SK-N-SH treated with all-trans-retinoic acid at 6 μM for 48 hours (cell line): ENCODE results near the gene HEMK1.

Source experiments
- TOX ChIP-seq: fragments of 250-450 bp; sonication (Bioruptor Pico); IDR thresholded peaks from 2 replicates; pipeline ENCODE4 v1.8.0; 2021; ENCODE audit warnings: mild to moderate bottlenecking, moderate library complexity, borderline replicate concordance
- ZFP30 ChIP-seq: fragments of 450-650 bp; formaldehyde crosslinking; IDR thresholded peaks from 2 replicates; pipeline ENCODE4 v1.5.0; 2022; ENCODE audit warnings: mild to moderate bottlenecking, moderate library complexity
- TF ChIP-seq, protein P1 (sequence below): fragments of 250-450 bp; sonication (Bioruptor Pico); IDR thresholded peaks from 2 replicates; pipeline ENCODE4 v1.5.0; 2020; ENCODE audit warnings: mild to moderate bottlenecking, moderate library complexity
- TF ChIP-seq, protein P2 (sequence below): fragments of 250-450 bp; sonication (Bioruptor Pico); IDR thresholded peaks from 2 replicates; pipeline ENCODE4 v1.8.0; 2020; ENCODE audit warnings: mild to moderate bottlenecking, moderate library complexity, borderline replicate concordance
- TF ChIP-seq, protein P3 (sequence below): fragments of 250-450 bp; sonication (Bioruptor Pico); IDR thresholded peaks from 2 replicates; pipeline ENCODE4 v1.8.0; 2021; ENCODE audit warnings: low read depth, mild to moderate bottlenecking, moderate library complexity, borderline replicate concordance

DNA sequence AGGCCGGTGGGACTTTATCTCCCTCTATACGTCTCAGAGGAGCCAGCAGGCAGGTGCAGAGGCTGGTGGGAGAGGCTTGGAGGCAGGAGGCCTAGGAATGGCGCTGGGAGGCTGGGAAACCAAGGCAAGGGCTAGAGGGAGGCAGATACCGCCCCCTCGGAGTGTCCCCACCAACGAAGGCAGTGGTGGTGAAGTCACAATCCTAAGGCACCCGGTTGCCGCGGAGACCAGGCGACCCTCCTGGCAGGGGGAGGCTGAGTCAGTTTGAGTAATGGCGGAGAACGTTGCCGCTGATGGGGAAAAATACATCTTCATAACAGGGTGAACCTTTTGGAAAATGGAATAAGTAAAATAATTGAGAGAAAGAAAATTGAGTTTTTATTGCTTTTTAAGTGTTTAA lies 36.0 kb upstream of the HEMK1 start:
- TF ChIP-seq, protein P1, sequence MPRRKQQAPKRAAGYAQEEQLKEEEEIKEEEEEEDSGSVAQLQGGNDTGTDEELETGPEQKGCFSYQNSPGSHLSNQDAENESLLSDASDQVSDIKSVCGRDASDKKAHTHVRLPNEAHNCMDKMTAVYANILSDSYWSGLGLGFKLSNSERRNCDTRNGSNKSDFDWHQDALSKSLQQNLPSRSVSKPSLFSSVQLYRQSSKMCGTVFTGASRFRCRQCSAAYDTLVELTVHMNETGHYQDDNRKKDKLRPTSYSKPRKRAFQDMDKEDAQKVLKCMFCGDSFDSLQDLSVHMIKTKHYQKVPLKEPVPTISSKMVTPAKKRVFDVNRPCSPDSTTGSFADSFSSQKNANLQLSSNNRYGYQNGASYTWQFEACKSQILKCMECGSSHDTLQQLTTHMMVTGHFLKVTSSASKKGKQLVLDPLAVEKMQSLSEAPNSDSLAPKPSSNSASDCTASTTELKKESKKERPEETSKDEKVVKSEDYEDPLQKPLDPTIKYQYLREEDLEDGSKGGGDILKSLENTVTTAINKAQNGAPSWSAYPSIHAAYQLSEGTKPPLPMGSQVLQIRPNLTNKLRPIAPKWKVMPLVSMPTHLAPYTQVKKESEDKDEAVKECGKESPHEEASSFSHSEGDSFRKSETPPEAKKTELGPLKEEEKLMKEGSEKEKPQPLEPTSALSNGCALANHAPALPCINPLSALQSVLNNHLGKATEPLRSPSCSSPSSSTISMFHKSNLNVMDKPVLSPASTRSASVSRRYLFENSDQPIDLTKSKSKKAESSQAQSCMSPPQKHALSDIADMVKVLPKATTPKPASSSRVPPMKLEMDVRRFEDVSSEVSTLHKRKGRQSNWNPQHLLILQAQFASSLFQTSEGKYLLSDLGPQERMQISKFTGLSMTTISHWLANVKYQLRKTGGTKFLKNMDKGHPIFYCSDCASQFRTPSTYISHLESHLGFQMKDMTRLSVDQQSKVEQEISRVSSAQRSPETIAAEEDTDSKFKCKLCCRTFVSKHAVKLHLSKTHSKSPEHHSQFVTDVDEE (CRISPR knock-in tag): no peak
- TF ChIP-seq, protein P2, sequence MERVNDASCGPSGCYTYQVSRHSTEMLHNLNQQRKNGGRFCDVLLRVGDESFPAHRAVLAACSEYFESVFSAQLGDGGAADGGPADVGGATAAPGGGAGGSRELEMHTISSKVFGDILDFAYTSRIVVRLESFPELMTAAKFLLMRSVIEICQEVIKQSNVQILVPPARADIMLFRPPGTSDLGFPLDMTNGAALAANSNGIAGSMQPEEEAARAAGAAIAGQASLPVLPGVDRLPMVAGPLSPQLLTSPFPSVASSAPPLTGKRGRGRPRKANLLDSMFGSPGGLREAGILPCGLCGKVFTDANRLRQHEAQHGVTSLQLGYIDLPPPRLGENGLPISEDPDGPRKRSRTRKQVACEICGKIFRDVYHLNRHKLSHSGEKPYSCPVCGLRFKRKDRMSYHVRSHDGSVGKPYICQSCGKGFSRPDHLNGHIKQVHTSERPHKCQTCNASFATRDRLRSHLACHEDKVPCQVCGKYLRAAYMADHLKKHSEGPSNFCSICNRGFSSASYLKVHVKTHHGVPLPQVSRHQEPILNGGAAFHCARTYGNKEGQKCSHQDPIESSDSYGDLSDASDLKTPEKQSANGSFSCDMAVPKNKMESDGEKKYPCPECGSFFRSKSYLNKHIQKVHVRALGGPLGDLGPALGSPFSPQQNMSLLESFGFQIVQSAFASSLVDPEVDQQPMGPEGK (CRISPR knock-in tag): no peak
- TF ChIP-seq ZFP30 (CRISPR knock-in tag): no peak
- TF ChIP-seq TOX: no peak
- TF ChIP-seq, protein P3, sequence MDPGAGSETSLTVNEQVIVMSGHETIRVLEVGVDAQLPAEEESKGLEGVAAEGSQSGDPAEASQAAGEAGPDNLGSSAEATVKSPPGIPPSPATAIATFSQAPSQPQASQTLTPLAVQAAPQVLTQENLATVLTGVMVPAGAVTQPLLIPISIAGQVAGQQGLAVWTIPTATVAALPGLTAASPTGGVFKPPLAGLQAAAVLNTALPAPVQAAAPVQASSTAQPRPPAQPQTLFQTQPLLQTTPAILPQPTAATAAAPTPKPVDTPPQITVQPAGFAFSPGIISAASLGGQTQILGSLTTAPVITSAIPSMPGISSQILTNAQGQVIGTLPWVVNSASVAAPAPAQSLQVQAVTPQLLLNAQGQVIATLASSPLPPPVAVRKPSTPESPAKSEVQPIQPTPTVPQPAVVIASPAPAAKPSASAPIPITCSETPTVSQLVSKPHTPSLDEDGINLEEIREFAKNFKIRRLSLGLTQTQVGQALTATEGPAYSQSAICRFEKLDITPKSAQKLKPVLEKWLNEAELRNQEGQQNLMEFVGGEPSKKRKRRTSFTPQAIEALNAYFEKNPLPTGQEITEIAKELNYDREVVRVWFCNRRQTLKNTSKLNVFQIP (CRISPR knock-in tag): no peak
